GM10266 (cell line): Measurements from ENCODE around the gene PIM1.

Experiments used
- DNase-seq: peaks from one replicate; pipeline ENCODE4 v3.0.0; 2012; ENCODE audit errors: extremely low spot score
- TF ChIP-seq, protein P1 (sequence below): IDR thresholded peaks from 2 replicates; pipeline ENCODE4 v1.5.1; 2012; ENCODE audit warnings: mild to moderate bottlenecking, low read depth; ENCODE audit not compliant: control insufficient read depth, insufficient read depth; ENCODE audit errors: missing control alignments

PIM1 gene

DNA sequence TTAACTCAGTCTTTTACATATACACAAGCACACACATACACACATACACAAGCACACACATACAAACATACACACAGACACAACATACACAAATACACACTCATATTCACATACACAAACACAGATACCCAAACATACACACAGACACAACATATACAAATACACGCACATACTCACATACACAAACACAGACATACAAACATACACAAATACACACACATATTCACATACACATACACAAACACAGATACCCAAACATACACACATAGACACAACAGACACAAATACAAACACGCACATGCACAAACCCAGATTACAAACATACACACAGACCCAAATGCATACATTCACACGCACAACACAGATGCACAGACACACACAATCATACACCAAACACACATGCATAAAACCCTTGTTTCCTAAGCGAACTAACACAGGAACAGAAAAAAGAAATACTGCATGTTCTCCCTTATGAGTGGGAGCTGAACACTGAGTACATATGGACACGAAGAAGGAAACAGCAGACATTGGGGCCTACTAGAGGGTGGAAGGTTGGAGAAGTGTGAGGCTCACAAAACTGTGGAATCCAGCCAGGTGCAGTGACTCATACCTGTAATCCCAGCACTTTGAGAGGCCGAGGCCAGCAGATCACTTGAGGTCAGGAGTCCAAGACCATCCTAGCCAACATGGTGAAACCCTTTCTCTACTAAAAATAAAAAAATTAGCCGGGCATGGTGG is 34.2 kb downstream of the PIM1 start:
- DNase-seq, result no peak
- TF ChIP-seq, protein P1, sequence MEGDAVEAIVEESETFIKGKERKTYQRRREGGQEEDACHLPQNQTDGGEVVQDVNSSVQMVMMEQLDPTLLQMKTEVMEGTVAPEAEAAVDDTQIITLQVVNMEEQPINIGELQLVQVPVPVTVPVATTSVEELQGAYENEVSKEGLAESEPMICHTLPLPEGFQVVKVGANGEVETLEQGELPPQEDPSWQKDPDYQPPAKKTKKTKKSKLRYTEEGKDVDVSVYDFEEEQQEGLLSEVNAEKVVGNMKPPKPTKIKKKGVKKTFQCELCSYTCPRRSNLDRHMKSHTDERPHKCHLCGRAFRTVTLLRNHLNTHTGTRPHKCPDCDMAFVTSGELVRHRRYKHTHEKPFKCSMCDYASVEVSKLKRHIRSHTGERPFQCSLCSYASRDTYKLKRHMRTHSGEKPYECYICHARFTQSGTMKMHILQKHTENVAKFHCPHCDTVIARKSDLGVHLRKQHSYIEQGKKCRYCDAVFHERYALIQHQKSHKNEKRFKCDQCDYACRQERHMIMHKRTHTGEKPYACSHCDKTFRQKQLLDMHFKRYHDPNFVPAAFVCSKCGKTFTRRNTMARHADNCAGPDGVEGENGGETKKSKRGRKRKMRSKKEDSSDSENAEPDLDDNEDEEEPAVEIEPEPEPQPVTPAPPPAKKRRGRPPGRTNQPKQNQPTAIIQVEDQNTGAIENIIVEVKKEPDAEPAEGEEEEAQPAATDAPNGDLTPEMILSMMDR, result no peak

DNA sequence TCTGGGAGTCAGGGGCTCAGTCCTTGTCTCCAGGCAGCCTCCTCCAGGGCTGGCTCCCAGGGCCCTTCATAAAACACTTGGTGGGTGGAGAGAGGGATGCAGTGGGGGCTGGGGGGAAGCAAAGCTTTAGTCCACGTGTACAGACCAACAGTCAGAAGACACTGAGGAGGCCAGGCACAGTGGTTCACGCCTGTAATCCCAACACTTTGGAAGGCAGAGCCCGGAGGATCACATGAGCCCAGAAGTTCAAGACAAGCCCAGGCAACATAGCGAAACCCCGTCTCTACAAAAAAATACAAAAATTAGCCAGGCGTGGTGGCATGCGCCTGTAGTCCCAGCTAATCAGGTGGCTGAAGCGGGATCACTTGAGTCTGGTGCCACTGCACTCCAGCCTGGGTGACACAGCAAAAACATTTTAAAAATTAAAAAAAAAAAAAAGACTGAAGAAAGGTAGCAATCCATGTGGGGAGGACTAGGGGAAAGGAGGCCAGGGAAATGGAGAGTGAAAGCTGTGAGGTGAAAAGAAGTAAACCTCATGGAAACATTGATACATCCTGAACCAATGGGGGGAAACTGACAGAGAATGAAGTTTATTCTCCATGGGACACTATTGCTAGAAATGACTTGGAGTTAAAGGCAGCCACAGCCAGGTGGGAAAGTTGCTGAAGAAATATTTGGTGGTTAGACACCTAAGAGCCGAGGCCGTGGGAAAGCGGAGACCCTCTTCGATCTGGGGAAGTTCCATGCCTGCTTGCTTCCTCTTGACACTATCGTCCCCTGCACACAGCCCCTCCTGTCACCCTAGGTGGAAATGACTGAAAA is 35.4 kb downstream of the PIM1 start:
- TF ChIP-seq, protein P1, result no peak
- DNase-seq, result no peak

DNA sequence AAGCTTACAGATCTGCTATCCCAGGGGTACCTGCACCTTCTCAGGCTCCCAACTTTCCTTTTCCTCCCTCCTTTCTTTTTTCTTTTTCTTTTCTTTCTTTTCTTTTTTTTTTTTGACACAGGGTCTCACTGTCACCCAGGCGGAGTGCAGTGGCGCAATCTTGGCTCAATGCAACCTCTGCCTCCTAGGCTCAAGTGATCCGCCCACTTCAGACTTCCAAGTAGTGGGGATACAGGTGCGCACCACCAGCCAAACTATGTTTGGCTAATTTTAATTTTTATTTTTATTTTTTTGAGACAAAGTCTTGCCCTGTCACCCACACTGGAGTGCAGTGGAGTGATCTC is 36.0 kb downstream of the PIM1 start:
- DNase-seq, result no peak
- TF ChIP-seq, protein P1, result no peak

DNA sequence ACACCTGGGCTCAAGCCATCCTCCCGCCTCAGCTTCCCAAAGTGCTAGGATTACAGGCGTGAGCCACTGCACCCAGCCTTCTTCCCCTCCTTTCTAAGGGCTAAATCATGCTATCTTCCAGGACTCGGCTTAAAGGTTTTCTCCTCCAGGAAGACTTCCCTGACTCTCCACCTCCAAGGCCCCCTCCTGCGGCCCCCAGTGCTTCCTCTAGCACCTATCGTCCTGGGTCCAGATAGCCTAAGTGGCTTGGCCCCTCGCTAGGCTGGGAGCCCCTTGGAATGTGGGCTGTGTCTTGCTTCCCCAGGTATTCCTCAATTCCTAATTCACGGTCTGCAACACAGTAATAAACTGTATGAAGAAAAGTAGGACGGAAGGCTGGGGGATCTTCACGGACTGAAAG is 36.7 kb downstream of the PIM1 start:
- TF ChIP-seq, protein P1, result no peak
- no peak for DNase-seq

DNA sequence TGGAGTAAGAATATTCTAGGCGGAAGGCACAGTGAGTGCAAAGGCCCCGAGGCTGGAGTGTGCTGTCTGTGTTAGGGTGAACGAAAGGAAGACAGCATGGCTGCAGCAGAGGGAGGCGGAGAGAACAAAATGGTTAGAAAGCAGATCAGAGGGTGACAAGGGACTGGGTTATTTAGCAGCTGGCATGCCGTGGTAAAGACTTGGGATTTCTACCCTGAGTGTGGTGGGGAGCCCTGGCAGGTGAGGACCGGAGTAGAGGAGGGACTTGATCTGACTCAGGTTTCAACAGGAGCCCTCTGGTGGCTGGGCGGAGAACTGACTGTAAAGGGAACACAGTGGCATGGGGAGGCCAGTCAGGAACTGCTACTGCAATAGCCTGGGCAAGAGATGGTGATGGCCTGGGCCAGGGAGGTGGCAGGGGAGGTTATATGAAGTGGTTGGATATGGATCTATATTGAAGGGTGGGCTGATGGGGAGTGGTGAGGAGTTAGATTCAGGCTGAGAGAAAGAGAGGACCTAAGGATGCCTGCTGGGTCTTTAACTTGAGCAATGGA is 38.0 kb downstream of the PIM1 start:
- DNase-seq, result peak; percentile 72
- TF ChIP-seq, protein P1, result peak; percentile 69

DNA sequence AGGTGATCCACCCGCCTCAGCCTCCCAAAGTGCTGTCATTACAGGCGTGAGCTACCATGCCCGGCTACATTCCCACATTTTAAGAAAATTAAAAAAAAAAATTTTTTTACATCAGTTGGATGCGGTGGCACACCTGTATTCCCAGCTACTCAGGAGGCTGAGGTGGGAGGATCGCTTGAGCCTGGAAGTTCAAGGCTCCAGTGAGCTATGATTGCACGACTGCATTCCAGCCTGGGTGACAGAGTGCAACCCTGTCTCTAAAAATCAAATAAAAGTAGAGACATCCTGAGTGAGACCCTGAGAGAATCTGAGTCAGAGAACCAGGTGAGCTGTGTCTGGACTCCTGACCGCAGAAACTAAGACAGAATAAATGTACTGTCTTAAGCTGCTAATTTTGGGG is 38.8 kb downstream of the PIM1 start:
- TF ChIP-seq, protein P1, result no peak
- no peak for DNase-seq
